GM19239 (cell line): ENCODE data around the gene CHCHD10.
A peak's percentile ranks its signal among the peaks of the same experiment; 100 is the strongest.
"Not testable (repeated sequence)": the region's sequence is repeated elsewhere in the genome, so short reads cannot be mapped to it uniquely, and the experiment has no call there.

ENCODE experiments used
- DNase-seq: peaks from one replicate; pipeline ENCODE4 v3.0.0; 2011; ENCODE audit warnings: low spot score; ENCODE audit not compliant: insufficient read length
- FAIRE-seq: peaks from 2 replicates; lab custom pipeline; 2011; peaks lifted over from hg19 to GRCh38; lab: Jason Lieb, UNC

CHCHD10 gene

DNA sequence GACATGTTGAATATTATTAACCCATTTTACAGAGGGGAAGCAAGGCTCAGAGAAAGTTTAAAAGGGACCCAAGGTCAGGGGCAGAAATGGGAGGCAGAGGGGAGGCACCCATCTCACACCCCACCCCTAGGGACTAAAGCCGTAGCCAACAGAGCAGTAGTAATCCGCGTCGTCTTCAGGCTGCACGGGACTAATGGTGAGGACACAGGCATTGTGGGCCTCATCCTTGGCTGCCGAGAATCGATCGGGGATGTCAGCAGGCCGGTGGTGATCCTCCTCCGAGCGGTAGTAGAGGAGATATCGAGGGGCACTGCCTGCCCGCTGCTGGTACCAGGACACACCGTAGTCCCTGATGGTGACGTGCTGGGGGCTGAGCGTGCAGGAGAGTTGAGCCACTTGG, 15.0 kb downstream of the CHCHD10 start:
- DNase-seq, result no peak
- peak; percentile 71 for FAIRE-seq

DNA sequence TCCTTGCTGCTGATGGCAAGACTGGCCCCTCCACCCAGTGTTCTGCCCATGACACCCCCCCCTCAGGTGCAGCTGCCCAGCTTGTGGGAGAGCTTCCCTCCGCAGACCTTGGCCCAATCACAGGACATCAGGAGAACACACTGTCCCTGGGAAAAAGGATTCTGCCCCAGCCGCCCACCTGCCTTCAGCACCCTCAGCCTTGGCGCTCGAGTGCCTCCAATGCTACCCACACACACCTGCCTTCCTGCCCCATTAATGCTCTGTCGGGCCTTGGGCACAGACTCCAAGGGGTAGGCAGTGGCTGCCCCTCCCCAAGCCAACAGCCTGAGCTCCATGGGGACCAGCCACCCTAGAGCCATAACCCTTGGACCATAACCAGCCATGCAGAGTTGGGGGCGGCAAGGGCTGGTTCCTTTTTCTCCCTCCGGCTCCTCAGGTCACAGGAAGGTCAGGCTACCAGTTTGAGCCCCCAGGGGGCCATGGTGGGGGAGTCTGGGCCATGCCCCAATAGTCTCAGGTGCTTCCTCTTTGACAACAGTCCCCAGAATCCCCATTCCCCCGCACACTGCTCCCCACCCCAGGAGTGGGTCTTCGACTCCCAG, 15.6 kb downstream of the CHCHD10 start:
- FAIRE-seq (peak; percentile 80), DNase-seq (no peak)

DNA sequence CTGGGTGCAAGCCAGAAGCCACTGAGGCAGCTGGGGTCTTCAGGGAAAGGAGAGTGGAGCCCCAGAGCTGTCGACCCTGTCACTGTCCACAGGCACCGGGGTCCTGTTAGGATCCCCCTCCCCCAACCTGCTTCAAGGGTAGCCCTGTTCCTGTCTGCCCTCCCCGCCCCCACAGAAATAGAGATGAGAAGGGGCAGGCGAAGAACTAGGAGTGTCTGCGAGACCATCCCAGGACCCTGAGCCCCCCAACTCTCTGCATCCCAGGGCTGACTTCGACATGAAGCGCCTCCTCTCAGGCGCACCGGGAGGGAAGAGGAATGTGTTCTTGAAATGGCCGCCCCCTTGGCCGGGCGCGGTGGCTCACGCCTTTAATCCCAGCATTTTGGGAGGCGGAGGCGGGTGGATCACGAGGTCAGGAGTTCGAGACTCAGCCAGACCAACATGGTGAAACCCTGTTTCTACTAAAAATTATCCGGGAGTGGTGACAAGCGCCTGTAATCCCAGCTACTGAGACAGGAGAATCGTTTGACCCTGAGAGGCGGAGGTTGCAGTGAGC, 16.3 kb downstream of the CHCHD10 start:
- DNase-seq (no peak), FAIRE-seq (no peak)

DNA sequence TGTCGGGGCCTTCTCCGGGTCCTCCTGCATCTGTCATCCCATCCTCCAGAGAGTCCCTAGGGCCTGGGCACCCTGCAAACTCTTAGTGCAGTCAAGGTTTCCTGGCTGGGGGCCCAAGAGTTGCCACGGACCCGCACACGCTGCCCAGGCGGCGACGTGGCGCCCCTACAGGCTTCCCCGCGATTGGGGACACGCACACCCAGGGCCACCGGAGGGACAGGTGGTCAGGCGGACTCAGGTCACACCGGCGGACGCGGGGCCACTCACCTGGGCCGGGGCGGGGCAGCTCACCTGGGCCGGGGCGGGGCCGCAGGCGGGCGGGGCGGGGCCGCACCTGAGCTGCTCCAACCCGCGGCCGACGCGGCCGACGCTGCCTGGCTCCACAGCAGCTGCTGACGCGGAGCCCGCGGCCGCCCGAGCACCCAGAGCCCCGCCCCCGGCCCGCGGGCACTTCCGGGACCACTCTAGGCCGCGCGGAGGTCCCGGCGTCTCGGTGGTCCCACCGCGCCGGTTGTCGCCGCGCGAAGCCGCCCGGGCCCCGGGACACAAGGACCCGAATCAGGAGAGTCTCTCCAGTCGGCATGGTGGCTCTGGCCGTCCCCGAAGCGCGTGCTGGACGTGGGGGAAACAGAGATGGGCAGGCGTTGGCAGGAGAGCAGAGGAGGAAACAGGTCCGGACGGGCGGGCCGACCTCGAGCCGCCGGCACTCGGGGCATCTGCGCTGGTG, 16.9 kb downstream of the CHCHD10 start, which contains the start of gene ZNF70:
Gene ZNF70, minus strand, starts transcription at position 399 of the 727 bp plus-strand sequence. CDS start 5,972 bp downstream, outside the sequence.
- FAIRE-seq, result no peak
- DNase-seq, result peak; percentile 84

DNA sequence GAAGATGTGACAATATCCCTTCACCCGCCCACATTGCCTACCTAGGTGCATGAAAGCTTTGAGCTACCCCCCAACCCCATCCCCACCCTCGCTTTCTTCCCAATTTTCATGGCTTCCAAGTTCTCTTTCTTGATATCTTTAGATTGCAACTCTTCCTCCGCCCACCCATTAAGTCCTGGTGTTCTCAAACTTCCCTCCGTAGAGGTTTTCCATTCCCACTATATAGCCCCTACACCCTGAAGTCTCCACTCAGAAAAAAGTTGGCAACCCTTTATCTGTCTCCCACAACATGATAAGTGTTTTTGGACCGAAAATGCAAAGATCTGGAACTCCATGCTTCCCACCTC, 17.4 kb downstream of the CHCHD10 start:
- no peak for FAIRE-seq
- DNase-seq, result no peak

DNA sequence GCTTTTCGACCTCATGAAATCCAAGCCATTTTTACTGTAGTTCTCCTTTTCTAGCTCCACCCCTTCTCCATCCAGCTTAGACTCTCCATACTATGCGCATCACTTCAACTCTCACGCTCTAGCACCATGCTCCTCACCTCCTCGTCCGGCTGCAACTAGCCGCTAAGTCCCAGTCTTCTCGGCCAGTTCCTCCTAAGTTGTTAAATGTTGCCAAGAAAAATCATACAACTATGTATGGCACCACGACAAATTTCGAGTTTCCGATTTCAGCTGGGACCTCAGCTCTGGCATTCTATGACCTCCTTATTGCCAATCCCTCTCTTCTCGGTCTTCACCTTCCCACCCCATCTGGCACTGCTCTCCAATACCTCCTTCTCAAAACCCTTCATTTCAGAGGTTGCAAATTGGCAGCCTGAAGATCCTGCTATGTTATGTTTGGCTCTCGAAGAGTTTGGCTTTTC, 17.9 kb downstream of the CHCHD10 start:
- no peak for DNase-seq
- FAIRE-seq, result no peak

DNA sequence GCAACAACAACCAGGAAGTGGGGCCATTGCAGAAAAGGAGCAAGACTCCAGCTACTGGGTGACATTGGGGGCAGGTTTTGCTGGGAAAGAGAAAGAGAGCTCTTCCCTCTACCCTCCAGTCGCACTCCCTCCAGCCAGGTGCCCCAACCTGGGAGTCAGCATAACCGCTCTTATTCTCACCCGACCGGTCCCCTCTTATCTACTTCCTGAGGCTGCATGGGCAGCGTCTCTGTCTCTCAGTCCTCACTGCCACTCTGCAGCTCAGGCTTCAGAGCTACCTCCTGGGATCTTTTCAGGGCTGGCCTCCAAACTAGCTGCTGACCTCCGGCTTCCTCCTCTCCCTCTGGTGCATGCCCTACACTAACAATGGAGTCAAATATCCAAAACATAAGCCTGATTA, 22.0 kb downstream of the CHCHD10 start:
- no peak for DNase-seq

DNA sequence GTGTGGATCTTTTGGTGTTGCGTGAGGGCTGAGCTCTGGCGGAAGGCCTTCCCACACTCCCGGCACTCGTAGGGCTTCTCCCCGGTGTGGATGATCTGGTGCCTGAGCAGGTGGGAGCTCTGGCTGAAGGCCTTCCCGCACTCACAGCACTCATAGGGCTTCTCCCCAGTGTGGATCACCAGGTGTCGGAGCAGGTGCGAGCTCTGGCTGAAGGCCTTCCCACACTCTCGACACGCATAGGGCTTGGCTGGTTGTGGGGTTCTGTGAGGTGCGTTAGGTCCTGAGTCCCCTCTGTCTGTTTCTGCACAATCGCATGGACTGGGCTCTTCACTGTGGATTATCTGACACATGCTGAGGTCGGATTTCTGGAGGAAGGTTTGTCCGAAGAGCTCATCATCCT, 23.3 kb downstream of the CHCHD10 start:
- DNase-seq, result no peak
- no peak for FAIRE-seq

More for the DNA sequence above, 22.0 kb downstream of the CHCHD10 start:
- FAIRE-seq, result no peak

DNA sequence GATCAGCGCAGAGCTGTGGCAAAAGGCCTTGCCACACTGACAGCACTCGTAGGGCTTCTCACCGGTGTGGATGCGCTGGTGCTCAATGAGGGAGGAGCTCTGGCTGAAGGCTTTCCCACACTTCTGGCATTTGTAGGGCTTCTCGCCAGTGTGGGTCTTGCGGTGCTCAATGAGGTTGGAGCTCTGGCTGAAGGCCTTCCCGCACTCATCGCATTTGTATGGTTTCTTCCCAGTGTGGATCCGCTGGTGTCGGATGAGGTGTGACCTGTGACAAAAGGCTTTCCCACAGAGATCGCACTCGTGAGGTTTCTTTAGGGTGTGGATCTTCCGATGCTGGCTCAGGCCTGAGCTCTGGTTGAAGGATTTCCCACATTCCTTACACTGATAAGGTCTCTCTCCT, 23.8 kb downstream of the CHCHD10 start:
- no peak for FAIRE-seq

DNA sequence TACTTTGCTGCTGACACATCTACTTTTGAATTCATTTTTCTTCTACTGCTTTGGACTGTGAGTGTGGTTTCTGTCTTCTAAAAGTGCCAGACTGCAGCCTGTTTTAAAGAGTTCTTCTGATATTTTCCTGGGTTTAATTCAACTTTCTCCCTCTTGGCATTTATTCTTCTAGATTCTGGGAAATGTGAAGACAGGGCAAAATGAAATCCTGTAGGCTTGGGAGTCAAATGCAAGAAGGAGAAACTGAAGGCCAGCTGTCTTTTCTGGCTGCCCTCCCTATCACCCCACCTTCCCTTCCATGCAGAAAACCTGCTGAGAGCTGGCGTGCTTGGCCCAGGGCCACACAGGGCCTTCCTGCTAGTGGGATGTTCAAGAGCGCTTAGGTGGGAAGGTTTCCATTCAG, 24.5 kb downstream of the CHCHD10 start:
- DNase-seq (no peak), FAIRE-seq (no peak)

More for the DNA sequence above, 23.8 kb downstream of the CHCHD10 start:
- DNase-seq, result no peak

DNA sequence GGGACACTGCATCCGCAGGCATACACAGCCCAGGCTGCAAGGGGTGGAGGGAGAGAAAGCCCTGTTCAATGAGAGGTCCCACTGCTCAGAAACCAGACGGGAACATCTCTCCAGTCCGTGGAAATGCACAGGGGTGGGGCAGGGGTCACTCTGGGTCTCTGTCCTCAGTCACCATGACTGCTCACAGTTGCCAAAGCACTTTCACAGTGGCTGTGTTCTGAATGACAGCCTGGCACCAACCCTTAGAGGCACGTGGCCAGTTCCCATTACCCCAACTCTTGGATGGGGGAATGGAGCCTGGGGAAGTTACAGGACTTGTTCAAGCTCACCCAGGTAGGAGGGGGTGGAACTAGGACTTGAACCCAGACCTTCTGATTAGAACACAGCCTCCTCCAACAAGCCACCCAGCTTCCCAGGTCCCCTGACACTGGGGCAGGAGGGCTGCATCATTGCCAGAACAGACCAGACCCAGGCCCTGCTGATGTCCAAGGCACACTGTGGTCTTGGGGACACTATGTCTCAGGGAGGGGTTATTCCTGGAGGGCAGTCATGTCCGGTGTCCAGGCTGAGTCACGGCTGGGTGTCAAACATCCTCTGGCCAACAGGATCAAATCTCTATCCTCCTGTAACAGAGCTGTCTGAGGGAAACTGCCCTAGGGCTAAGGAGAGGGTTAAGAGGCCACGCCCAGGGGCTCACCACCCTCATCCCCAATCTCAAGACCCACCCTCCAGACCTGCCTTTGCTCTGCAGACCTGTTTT, 25.1 kb downstream of the CHCHD10 start:
- FAIRE-seq (no peak), DNase-seq (no peak)

DNA sequence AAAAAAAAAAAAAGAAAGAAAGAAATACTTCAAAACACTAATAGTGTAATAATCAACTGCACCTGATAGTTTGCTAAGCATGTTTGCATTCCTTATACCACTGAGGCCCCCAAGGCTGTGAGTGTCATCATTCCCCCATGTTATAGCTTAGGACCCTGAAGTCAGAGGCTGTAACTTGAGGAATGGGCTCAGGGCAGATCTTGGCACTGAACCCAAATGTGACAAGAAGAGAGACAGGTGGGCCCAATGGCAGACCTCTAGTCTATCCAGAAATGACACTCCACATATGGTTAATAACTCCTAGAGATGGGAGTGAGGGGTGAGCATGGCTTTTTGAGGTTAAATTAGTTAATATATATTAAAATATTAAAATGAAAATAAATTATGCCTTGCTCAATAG, 30.1 kb downstream of the CHCHD10 start:
- no peak for FAIRE-seq
- DNase-seq, result no peak

DNA sequence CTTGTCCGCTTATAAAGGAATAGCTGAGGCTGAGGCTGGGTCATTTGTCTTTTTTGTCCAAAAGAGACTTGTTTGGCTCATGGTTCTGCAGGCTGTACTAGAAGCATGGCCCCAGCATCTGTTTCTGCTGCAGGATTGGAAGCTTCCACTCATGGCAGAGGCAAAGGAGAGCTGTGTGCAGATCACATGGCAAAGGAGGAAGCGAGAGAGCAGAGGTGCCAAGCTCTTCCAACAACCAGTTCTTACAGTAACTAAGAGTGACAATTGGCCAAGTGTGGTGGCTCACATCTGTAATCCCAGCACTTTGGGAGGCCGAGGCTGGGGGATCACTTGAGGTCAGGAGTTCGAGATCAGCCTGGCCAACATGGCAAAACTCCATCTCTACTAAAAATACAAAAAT, 39.7 kb downstream of the CHCHD10 start:
- FAIRE-seq, DNase-seq: not testable (repeated sequence)

DNA sequence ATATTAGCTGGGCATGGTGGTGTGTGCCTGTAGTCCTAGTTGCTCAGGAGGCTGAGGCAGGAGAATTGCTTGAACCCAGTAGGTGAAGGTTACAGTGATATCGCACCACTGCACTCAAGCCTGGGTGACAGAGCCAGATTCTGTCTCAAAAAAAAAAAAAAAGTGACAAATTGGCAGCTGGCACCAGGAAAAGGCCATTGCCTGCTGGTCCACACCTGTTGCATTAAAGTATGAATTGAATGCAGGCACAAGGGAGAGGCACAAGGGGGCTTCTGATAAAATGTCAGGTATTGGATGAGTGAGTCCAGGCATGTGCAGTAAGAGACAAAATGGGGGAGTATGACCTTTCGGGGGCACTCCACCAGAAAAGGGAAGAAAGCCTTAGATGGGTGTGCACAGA, 45.0 kb downstream of the CHCHD10 start:
- FAIRE-seq (no peak), DNase-seq (no peak)

DNA sequence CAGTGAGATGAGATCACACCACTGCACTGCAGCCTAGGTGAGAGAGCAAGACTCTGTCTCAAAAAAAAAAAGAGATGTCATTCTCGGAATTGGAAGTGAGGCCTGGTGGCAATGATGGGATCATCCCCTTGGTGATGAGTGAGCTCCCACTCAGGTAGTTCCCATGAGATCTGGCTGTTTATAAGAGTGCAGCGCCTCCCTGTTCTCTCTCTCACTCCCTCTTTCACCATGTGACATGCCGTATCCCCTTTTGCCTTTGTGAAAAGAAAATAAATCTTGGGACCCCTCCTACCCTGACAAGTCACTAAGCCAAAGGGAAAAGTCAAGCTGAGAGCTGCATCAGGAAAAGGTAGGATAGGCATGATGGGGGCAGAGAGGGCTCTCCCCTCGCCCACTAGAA, 45.6 kb downstream of the CHCHD10 start:
- no peak for FAIRE-seq
- DNase-seq, result no peak

DNA sequence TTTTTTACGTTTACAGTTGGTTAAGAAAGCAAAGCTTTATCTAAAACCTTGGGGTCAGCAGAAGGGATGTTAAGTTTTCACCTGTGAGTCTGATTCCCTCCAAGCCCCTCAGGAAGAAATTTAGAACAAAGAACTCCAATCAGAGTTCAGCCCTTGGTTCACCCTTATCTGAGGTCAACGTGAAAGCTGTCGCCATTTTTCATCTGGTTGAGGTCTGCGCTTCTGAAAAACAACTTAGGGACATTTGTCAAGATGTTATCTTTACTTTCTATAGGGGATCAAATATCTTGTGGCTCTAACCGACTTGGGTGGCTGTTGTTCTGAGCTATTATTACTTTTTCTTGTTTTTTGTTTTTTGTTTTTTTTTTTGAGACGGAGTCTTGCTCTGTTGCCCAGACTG, 46.9 kb downstream of the CHCHD10 start:
- DNase-seq, result no peak
- FAIRE-seq, result no peak

DNA sequence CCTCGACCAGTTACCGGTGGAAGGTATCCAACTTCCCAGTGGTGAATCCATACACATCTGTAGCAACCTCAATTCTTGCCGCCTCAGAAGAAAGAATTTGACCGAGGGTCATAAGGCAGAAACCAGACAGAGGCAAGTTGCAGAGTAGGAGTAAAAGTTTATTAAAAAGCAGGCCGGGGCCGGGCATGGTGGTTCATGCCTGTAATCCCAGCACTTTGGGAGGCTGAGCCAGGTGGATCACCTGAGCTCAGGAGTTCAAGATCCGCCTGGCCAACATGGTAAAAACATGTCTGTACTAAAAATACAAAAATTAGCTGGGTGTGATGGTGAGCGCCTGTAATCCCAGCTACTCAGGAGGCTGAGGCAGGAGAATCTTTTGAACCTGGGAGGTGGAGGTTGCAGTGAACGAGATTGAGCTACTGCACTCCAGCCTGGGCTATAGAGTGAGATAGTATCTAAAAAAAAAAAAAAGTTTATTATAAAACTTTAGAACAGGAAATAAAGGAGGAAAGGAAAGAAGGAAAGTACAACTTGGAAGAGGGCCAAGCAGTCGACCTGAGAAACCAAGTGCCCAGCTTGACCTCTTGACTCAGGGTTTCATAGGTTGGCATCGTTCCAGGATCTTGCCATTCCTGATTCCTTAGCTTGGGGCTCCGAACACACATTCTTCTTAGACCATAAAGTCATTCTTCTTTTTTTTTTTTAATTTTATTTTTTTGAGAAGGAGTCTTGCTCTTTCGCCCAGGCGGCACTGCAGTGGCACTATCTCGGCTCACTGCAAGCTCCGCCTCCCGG, 49.2 kb downstream of the CHCHD10 start:
- no peak for FAIRE-seq
- no peak for DNase-seq

DNA sequence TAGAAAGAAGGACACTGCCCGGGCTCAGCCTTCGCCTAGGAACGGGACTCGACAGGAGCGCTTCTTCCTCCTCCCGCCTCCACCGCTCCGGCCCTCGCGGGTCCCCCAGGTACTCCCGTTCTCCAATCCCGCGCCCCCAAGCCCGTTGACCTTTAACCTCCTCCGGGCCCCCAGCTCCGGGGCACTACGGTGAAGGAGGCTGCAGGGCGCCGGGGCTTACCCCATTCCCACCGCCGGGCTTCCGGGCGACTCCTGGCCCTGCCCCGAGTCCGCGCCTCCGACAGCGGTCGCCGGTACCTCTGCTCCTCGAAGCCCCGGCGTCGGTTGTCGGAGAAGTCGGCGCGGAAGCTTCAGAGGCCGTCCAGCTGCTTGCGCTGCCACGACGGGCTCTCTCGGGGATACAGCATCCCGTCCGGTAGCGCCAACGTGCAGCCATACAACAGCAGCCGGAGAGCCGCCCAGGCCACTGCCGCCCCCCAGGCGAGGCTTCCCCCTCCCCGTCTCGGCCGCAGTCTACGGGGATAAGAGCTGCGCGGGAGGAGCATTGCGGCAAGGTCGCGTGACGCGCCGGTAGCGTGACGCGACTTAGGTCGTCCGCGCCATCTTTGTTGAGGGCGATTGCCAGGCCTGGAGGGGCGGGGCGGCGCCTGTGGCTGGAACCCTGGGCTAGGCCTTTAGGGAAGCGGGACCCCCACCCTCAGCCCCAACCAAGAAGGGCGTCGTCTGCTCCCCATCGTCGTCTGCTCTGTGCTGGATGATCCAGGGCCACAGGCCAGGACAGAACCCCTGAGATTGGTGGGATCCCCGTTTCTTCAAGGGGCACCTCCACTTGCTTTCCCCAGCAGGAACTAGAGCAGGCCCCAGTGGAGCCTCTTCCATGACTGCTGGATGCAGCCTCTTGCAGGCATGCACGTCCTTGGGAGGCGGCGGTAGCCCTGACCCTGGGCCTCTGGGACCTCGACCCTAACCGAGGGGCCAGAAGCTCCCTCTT, 50.7 kb downstream of the CHCHD10 start:
- FAIRE-seq (peak; percentile 98), DNase-seq (peak; percentile 84)
